Measurements from ENCODE around the gene MINDY4.

DNA sequence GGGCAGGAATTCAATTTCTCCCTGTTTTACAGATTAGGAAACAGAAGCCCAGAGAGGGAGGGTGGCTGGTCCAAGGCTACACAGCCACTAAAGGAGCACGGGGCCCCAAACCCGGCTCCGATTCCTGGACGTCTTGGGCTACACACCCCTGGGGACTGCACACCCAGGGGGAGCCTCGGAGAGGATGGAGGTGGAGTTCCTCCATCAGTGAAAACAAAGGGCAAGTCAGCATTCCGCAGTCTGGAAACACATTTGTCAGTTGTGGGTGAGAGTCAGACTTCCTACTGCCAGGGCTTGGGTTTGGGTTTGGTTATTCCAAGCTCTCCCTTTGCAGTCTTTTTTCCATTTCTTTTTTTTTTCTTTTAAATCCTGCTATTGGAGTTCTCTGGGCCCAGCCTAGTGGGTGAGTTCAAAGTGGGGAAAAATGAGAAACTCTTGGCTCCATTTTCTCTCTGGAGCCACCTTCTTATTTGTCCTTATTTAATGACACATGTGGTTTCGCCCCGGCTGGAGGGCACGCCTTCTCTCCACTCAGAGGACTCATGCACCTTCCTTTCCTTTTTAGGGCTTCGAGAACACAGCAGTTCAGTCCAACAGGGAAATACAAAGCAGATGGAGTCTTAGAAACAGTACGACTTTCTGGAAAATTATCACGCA lies 80.6 kb downstream of the MINDY4 start:
- TF ChIP-seq POLR2A (IDR thresholded peaks at IDR 0.05), result no peak
- TF ChIP-seq, protein P1, sequence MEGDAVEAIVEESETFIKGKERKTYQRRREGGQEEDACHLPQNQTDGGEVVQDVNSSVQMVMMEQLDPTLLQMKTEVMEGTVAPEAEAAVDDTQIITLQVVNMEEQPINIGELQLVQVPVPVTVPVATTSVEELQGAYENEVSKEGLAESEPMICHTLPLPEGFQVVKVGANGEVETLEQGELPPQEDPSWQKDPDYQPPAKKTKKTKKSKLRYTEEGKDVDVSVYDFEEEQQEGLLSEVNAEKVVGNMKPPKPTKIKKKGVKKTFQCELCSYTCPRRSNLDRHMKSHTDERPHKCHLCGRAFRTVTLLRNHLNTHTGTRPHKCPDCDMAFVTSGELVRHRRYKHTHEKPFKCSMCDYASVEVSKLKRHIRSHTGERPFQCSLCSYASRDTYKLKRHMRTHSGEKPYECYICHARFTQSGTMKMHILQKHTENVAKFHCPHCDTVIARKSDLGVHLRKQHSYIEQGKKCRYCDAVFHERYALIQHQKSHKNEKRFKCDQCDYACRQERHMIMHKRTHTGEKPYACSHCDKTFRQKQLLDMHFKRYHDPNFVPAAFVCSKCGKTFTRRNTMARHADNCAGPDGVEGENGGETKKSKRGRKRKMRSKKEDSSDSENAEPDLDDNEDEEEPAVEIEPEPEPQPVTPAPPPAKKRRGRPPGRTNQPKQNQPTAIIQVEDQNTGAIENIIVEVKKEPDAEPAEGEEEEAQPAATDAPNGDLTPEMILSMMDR (IDR thresholded peaks at IDR 0.05), result no peak
